ENCODE results near the gene ARL3. TPM values are rescaled to one million over a fixed set of nuclear protein-coding genes. Genes with fewer than 3 reads are reported as not detected.

Gene ARL3
- total RNA-seq, 4 donors from 2014 or later = 3.4 to 6.0 (median 3.8) TPM

- peak in 1 of 2 donors; percentile 65 for DNase-seq (ENCODE audit: low spot score in 2 of 2)
- Histone ChIP-seq H3K27ac (no peak overlapping the region), H3K4me3 (no peak overlapping the region), H3K36me3 (no peaks in the 10 kb centered on the region), H3K4me1 (peaks cover 41% of the 10 kb centered on the region), H3K27me3 (no peaks in the 10 kb centered on the region), H3K9me3 (no peaks in the 10 kb centered on the region)
- TF ChIP-seq EP300 (IDR thresholded peaks at IDR 0.05) = no peak
- TF ChIP-seq CTCF (IDR thresholded peaks at IDR 0.05) = peak in 1 of 2 donors; percentile 27
- TF ChIP-seq POLR2A (IDR thresholded peaks at IDR 0.05) = no peak
- no peak for TF ChIP-seq POLR2AphosphoS5 (IDR thresholded peaks at IDR 0.05)
- WGBS = 39% methylated on average over 9 of the region's 9 CpGs
Measured at GRCh38 chr10:102678842-102679289, 35.3 kb downstream of the ARL3 start.

- Histone ChIP-seq H3K27me3 (no peaks in the 10 kb centered on the region), H3K36me3 (no peaks in the 10 kb centered on the region), H3K4me1 (peaks cover 49% of the 10 kb centered on the region), H3K4me3 (no peak overlapping the region), H3K27ac (no peak overlapping the region), H3K9me3 (no peaks in the 10 kb centered on the region)
- TF ChIP-seq POLR2A (IDR thresholded peaks at IDR 0.05) = no peak
- TF ChIP-seq EP300 (IDR thresholded peaks at IDR 0.05) = no peak
- no peak for TF ChIP-seq POLR2AphosphoS5 (IDR thresholded peaks at IDR 0.05)
- TF ChIP-seq CTCF (IDR thresholded peaks at IDR 0.05) = no peak
- 81% methylated on average over 9 of the region's 9 CpGs for WGBS
- DNase-seq (ENCODE audit: low spot score in 2 of 2) = no peak
Measured at GRCh38 chr10:102678068-102678400, 36.2 kb downstream of the ARL3 start.

- no peak for TF ChIP-seq POLR2AphosphoS5 (IDR thresholded peaks at IDR 0.05)
- TF ChIP-seq CTCF (IDR thresholded peaks at IDR 0.05) = no peak
- no peak for TF ChIP-seq POLR2A (IDR thresholded peaks at IDR 0.05)
- TF ChIP-seq EP300 (IDR thresholded peaks at IDR 0.05) = no peak
- no peaks in the 10 kb centered on the region for H3K9me3 ChIP-seq
- H3K36me3 ChIP-seq = no peaks in the 10 kb centered on the region
- peaks cover 54% of the 10 kb centered on the region for H3K4me1 ChIP-seq
- H3K4me3 ChIP-seq = no peak overlapping the region
- WGBS = 85% methylated on average over 9 of the region's 9 CpGs
- no peaks in the 10 kb centered on the region for H3K27me3 ChIP-seq
- peak overlapping the region; percentile 80 for H3K27ac ChIP-seq
- DNase-seq (ENCODE audit: low spot score in 2 of 2) = peak in 1 of 2 donors; percentile 30
Measured at GRCh38 chr10:102677331-102678067, 36.7 kb downstream of the ARL3 start.

GRCh38 chr10:102676534-102677315, 37.5 kb downstream of the ARL3 start:
- peaks cover 54% of the 10 kb centered on the region for H3K4me1 ChIP-seq
- peak overlapping the region; percentile 80 for H3K27ac ChIP-seq
- no peaks in the 10 kb centered on the region for H3K27me3 ChIP-seq
- H3K4me3 ChIP-seq = no peak overlapping the region
- H3K9me3 ChIP-seq = no peaks in the 10 kb centered on the region
- TF ChIP-seq POLR2AphosphoS5 (IDR thresholded peaks at IDR 0.05) (no peak), EP300 (IDR thresholded peaks at IDR 0.05) (no peak), CTCF (IDR thresholded peaks at IDR 0.05) (no peak), POLR2A (IDR thresholded peaks at IDR 0.05) (no peak)
- H3K36me3 ChIP-seq = no peaks in the 10 kb centered on the region
- WGBS = 73% methylated on average over 9 of the region's 9 CpGs
- DNase-seq (ENCODE audit: low spot score in 2 of 2) = peak in 1 of 2 donors; percentile 44

Data from suprapubic skin (tissue), 4 donors.